Gastrocnemius medialis (tissue), 4 donors: ENCODE results near the gene HECTD4.
"Not testable (repeated sequence)": the region's sequence is repeated elsewhere in the genome, so short reads cannot be mapped to it uniquely, and the experiment has no call there.

ENCODE experiments used
- CTCF ChIP-seq, 5 experiments: fragments of 450-650 bp in 3 of 5; fragments of 200-600 bp in 2 of 5; sonication (generic) in 2 of 5; IDR thresholded peaks in 4 of 5; conservative IDR thresholded peaks in 1 of 5; 1 replicate in 4 of 5; 2 replicates in 1 of 5; pipeline ENCODE4 v1.5.1; 2016 to 2019; ENCODE audit warnings: antibody characterized with exemption in 5 of 5, mild to moderate bottlenecking in 3 of 5, moderate library complexity in 3 of 5
- POLR2A ChIP-seq, 2 donors: fragments of 450-650 bp; IDR thresholded peaks; one replicate each; pipeline ENCODE4 v1.6.1; 2017; ENCODE audit warnings: antibody characterized with exemption in 2 of 2, mild to moderate bottlenecking in 2 of 2, moderate library complexity in 2 of 2

GRCh38 chr12:112110787-112111662, 271.2 kb downstream of the HECTD4 start:
- not testable (repeated sequence) for TF ChIP-seq CTCF (IDR thresholded peaks at IDR 0.05 in 4 of 5, conservative IDR thresholded peaks at IDR 0.05 in 1 of 5); POLR2A (IDR thresholded peaks at IDR 0.05)
